Endometrium (tissue), 2 donors: ENCODE results near the gene OXCT1.
A peak's percentile ranks its signal among the peaks of the same experiment; 100 is the strongest.
"Not testable (repeated sequence)": the region's sequence is repeated elsewhere in the genome, so short reads cannot be mapped to it uniquely, and the experiment has no call there.

Experiments used
- FAIRE-seq: peaks from 2 replicates; lab custom pipeline; 2012; peaks lifted over from hg19 to GRCh38; lab: Jason Lieb, UNC
- donor health status: control.
- donor health status: control.

Gene OXCT1

GRCh38 chr5:41827792-41828191 lies 42.4 kb downstream of the OXCT1 start:
- no peak for FAIRE-seq

DNA sequence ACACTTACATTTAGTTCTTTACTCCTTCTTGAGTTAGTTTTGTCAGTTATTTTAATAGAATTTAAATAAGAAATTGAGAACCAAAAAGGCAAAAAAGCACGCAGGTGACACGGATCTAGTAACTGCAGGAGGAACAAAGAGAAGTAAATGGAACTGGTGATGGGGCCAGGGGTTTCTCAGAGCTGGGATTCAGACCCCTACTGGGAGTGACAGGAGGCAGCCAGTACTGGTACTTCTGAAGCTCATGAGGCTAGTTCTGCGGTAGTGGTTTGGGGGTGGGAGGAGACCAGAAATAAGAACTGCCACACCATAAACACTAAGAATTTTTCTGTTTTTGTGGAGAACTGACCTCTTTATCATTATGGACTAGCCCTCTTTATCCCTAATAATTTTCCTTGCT lies 48.2 kb downstream of the OXCT1 start:
- FAIRE-seq: no peak

- no peak for FAIRE-seq
These were observed 49.2 kb downstream of the OXCT1 start for GRCh38 chr5:41821051-41821450.

- FAIRE-seq: no peak
These were observed 50.1 kb downstream of the OXCT1 start for GRCh38 chr5:41820150-41820549.

- no peak for FAIRE-seq
These were observed 52.5 kb downstream of the OXCT1 start for GRCh38 chr5:41817625-41818301.

- FAIRE-seq: no peak
These were observed 54.5 kb downstream of the OXCT1 start for GRCh38 chr5:41815663-41816229.

DNA sequence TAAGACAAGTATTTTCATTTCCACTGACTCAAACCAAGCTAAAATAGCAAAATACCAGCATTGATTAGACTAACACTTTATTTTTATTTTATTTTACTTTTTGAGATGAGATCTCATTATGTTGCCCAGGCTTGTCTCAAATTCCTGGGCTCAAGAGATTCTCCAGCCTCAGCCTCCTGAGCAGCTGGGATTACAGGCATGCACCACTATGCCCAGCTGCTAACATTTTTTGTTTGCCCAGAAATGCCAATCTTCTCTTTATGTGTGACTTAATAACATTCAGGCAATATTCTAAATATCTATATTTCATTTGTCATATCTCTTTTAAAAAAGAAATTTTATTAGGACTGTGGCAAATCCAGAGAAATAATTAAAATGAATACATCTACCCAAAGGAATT lies 55.0 kb downstream of the OXCT1 start:
- no peak for FAIRE-seq

DNA sequence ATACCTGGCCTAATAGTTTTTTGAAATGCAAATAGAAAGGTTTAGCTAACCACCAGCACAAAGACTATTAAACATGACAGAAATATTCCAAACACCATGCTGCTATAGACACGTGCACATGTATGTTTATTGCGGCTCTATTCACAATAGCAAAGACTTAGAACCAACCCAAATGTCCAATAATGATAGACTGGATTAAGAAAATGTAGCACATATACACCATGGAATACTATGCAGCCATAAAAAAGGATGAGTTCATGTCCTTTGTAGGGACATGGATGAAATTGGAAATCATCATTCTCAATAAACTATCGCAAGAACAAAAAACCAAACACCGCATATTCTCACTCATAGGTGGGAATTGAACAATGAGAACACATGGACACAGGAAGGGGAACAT lies 55.9 kb downstream of the OXCT1 start:
- FAIRE-seq: not testable (repeated sequence)

- no peak for FAIRE-seq
These were observed 58.1 kb downstream of the OXCT1 start for GRCh38 chr5:41812156-41812555.

GRCh38 chr5:41809128-41809527 lies 61.1 kb downstream of the OXCT1 start:
- peak; percentile 80 for FAIRE-seq

DNA sequence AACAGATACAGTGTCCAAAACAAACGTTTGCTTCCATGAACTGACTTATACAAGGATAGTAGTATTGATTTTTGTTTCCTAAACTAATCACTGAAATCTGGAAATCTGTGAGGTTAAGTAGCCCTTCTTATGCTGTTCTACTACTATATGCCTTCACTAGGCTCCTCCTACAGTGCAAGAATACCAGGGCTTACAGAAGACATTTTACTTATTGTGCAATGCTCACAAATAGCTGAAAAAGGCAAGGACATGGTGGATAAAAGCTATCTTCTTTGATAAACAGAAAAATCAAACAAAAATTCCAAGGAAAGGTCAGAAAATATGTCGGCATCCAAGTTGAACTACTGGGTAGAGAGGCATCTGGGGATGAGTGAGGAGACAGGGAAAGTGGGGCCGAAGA lies 61.9 kb downstream of the OXCT1 start:
- FAIRE-seq: no peak

- no peak for FAIRE-seq
These were observed 72.6 kb downstream of the OXCT1 start for GRCh38 chr5:41797662-41798061.

- no peak for FAIRE-seq
These were observed 74.2 kb downstream of the OXCT1 start for GRCh38 chr5:41796061-41796460.

DNA sequence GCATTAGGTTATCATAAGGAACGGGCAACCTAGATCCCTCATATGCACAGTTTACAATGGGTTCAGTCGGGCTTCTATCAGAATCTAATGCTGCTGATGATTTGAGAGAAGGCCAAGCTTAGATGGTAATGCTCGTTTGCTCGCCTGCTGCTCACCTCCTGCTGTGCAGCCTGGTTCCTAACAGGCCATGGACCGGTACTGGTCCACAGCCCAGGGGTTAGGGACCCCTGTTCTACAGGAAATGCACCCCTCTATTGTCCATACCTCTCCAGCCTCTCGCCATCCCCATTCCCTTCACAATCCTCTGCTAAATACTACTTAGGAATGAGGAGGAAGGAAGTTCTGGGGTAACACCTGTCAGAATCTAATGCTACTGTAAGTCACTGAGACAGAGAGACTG lies 75.1 kb downstream of the OXCT1 start:
- no peak for FAIRE-seq

DNA sequence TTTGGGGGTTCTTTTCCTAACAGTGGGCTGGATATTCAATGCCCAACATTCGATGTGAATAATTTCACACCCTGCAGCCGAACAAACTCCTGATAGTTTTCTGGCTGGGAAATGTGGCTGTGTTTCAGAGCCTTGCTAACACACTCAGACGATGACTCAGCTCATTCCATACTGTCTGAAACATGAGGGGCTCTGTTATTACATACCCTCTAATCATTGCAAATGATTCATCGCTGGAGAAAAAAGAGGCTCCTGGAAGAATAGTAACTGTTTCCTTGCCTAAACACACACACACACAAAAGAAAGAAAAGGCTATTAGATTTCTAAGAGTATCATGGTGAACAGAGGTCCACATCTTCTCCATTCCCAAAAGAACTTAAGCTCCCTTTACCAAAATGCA lies 75.8 kb downstream of the OXCT1 start:
- FAIRE-seq: no peak

- no peak for FAIRE-seq
These were observed 77.0 kb downstream of the OXCT1 start for GRCh38 chr5:41793141-41793770.

GRCh38 chr5:41790038-41790776 lies 80.0 kb downstream of the OXCT1 start:
- FAIRE-seq: no peak

DNA sequence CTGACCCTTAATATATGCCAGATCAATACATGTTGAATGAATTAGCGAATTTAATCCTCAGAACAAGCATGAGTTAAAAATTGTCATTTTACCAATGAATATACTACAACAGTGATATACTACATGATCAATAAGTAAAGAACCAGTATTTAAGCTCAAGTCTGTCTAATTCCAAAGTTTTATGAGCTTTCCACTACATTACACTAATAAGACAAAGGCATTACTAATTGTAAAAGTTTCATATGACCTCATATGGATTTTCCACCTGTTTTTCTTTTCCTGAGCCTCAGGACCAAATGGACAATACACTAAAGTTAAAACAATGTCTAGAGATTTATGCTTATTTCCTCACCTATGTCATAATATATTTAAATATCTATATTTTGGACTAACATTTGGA lies 80.8 kb downstream of the OXCT1 start:
- no peak for FAIRE-seq

- no peak for FAIRE-seq
These were observed 81.3 kb downstream of the OXCT1 start for GRCh38 chr5:41788941-41789368.

GRCh38 chr5:41787265-41787664 lies 83.0 kb downstream of the OXCT1 start:
- no peak for FAIRE-seq

- no peak for FAIRE-seq
These were observed 85.2 kb downstream of the OXCT1 start for GRCh38 chr5:41785061-41785460.

GRCh38 chr5:41778410-41778809 lies 91.8 kb downstream of the OXCT1 start:
- FAIRE-seq: no peak

GRCh38 chr5:41776435-41776834 lies 93.8 kb downstream of the OXCT1 start:
- FAIRE-seq: peak; percentile 84
